ENCODE results near the gene IMPACT. TPM values are rescaled to one million over a fixed set of nuclear protein-coding genes. Genes with fewer than 3 reads are reported as not detected.
A peak's percentile ranks its signal among the peaks of the same experiment; 100 is the strongest.

Gene IMPACT, protein sequence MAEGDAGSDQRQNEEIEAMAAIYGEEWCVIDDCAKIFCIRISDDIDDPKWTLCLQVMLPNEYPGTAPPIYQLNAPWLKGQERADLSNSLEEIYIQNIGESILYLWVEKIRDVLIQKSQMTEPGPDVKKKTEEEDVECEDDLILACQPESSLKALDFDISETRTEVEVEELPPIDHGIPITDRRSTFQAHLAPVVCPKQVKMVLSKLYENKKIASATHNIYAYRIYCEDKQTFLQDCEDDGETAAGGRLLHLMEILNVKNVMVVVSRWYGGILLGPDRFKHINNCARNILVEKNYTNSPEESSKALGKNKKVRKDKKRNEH
- 10 to 100 TPM; 19.4 to 19.9 TPM for total RNA-seq

DNA sequence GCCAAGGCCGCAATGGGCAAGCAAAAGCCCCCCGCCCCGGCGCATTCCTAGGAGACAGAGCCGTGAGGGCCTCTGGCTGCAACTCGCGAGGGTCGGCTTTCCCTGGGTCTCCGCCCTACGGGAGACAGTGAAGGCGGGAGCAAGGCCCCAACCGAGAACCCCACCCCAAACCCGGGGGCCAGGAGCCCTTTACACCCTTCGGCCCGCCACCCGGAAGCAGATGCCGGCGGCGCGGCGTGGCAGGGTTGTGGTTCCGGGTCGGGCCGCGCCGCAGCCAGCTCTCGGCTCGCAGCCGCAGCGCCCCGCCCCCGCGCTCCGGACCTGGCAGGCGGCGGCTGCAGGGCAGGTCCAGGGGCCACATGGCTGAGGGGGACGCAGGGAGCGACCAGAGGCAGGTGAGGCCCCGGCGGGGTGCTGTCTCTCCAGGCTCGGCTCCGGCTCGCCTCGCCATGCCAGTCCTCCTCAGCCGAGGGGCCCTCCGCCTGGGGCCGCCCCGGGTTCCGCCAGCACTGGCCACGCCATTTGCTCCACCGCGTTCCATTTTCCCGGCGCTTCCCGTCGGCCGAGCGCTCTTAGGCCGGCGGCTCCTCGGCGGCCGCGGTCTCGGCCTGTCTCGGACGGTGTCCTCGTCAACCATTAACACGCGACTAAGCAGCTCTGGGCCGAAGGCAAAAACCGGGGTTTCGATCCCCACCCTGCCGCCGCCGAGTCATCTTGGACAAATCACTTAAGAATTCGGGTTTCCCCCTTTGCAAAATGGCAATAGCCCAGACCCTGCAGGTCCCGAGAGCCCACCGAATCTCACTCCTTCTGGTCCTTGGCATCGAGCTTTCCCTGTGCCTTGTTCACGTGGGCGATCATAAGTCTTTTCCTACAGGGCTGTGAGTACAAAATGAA lies at the start of gene IMPACT:
Gene IMPACT (plus strand): TSS at position 273 of the 897 bp plus-strand sequence. CDS start 87 bp downstream, at position 360.
- H3K27ac Mint-ChIP-seq: peak within 1 kb of the TSS; percentile 78
- intact Hi-C loops (cut with micrococcal nuclease): loop anchor here (1.0 to 2.0 kb wide), 2 partner anchors 29 to 58 kb away; partner anchors contain the start of gene OSBPL1A
- DNase-seq: peak; percentile 75
- peaks cover 18% of the 10 kb centered on the region for H3K36me3 Mint-ChIP-seq (ENCODE audit: low read depth)
- H3K4me1 Mint-ChIP-seq (ENCODE audit: low read depth): peaks cover 22% of the 10 kb centered on the region
- peak within 1 kb of the TSS; percentile 91 for H3K4me3 Mint-ChIP-seq
- H3K27me3 Mint-ChIP-seq (ENCODE audit: low read depth): peaks cover 17% of the 10 kb centered on the region
- H3K9me3 Mint-ChIP-seq: peaks cover 3% of the 10 kb centered on the region
- CTCF ChIA-PET: interaction anchor here (0.6 to 1.4 kb wide), 2 partner anchors 34 to 62 kb away, joined by 3 read pairs; partner anchors contain the start of gene HRH4

DNA sequence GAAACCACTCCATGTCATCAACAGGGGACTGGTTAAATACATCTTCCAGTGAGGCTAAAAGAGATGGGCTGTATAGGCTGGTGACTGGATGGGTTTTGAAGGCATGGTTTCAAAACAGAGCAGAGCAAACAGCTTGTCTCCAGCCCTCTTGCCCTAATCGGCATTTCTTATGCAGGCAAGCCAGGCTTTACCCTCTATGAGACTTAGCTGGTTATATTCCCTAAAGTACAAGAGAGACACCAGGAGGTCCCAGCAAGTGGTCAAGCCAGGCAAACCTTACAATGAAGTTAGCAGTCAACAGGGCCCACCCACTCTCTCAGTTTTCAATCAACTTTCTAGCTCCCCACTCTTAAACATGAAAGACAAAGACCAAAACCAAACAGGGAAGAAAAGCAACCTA lies 47.9 kb upstream of the IMPACT start:
- CTCF ChIA-PET: interaction anchor here (2.0 kb wide), 1 partner anchor 11 kb away, joined by 5 read pairs; no protein-coding TSS in a partner anchor
- Mint-ChIP-seq H3K4me1 (ENCODE audit: low read depth) (peaks cover 7% of the 10 kb centered on the region), H3K36me3 (ENCODE audit: low read depth) (no peaks in the 10 kb centered on the region), H3K9me3 (no peaks in the 10 kb centered on the region), H3K27me3 (ENCODE audit: low read depth) (no peaks in the 10 kb centered on the region), H3K27ac (no peak overlapping the region), H3K4me3 (no peak overlapping the region)
- DNase-seq: no peak
- intact Hi-C loops (cut with micrococcal nuclease): no loop called here

DNA sequence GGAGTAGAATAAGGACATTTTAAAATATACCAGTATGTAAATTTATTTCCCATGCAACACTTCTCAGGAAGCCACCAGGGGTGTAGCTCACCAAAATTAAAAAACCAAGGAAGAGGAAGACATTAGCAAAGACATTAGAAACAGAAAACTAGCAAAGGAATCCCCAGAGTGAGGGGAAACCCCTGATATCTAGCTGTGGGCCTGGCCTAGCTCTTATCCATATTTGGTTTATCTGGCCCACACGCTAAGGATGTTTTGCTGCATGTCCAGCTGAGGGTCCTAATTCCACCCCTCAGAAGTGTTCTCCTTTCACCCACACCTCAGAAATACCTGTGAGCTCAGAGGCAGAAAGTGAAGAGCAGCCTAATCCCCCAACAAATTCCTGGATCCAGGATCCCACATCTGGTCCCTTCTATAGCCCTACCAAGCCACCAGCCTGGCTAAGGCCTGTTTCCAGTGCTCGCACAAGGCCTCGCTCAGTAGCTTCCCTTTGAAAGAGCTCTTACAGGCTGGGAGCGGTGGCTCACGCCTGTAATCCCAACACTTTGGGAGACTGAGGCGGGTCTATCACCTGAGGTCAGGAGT lies 46.2 kb upstream of the IMPACT start:
- intact Hi-C loops (cut with micrococcal nuclease): no loop called here
- H3K9me3 Mint-ChIP-seq: no peaks in the 10 kb centered on the region
- CTCF ChIA-PET: interaction anchor here (0.7 to 2.0 kb wide), 4 partner anchors 11 to 109 kb away, joined by 3 to 5 read pairs (median 3); no protein-coding TSS in a partner anchor
- H3K27ac Mint-ChIP-seq: no peak overlapping the region
- no peak for DNase-seq
- no peak overlapping the region for H3K4me3 Mint-ChIP-seq
- H3K27me3 Mint-ChIP-seq (ENCODE audit: low read depth): no peaks in the 10 kb centered on the region
- H3K4me1 Mint-ChIP-seq (ENCODE audit: low read depth): peaks cover 7% of the 10 kb centered on the region
- H3K36me3 Mint-ChIP-seq (ENCODE audit: low read depth): peaks cover 3% of the 10 kb centered on the region

DNA sequence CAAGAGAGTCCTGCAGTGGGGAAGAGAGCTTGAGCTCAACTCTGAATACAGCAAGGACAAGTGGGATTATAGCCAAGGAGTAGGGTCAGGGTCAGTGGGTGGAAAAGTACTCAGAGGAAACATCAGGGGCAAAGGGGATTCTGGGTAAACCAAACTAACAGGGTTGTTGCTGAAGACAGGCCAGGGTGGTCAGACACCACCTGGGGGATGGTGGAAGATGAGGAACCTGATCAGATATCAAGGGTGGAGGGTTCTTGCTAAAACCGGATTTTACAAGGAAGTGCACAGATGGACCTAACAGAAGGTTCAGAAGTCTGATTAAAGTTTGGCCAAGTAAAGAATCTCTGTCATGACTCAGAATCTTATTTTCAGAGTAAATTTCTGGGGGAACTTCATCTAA lies 45.3 kb upstream of the IMPACT start:
- no peaks in the 10 kb centered on the region for H3K9me3 Mint-ChIP-seq
- H3K4me1 Mint-ChIP-seq (ENCODE audit: low read depth): peaks cover 7% of the 10 kb centered on the region
- H3K27me3 Mint-ChIP-seq (ENCODE audit: low read depth): peaks cover 5% of the 10 kb centered on the region
- peaks cover 3% of the 10 kb centered on the region for H3K36me3 Mint-ChIP-seq (ENCODE audit: low read depth)
- intact Hi-C loops (cut with micrococcal nuclease): no loop called here
- CTCF ChIA-PET: interaction anchor here (0.5 to 1.5 kb wide), 3 partner anchors 12 to 108 kb away, joined by 3 read pairs; no protein-coding TSS in a partner anchor
- DNase-seq: no peak
- no peak overlapping the region for H3K27ac Mint-ChIP-seq
- H3K4me3 Mint-ChIP-seq: no peak overlapping the region

DNA sequence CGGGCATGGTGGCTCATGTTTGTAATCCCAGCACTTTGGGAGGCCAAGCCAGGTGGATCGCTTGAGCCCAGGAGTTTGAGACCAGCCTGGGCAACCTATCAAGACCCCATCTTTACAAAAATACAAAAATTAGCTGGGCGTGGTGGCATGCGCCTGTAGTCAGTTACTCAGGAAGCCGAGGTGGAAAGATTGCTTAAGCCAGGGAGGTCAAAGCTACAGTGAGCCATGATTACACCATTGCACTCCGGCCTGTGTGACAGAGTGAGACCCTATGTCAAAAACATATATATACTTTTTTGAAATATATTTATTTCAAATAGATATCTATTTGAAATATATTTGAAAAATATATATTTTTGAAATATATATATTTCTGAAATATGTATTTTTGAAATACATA lies 39.8 kb upstream of the IMPACT start:
- CTCF ChIA-PET: interaction anchor here (0.7 kb wide), 1 partner anchor 96 kb away, joined by 3 read pairs; no protein-coding TSS in a partner anchor
- intact Hi-C loops (cut with micrococcal nuclease): no loop called here

DNA sequence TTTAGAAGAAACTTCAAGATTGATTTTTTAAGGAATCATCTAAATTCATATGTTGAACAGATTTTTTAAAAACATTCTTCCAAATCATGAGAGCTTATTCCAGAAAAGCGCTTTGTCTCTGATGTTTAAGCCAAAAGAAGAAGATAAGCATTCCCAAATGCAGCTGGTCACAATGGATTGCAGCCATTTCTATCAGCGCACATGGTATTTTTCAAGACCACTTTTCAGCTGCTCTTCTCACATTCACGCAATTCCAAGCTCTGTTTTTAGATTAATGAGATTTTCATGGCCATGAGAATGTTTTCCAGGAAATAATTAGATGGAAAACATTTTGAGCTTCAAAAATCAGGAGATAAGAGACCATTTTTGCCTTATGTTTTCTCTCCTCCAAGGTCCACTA lies 37.5 kb upstream of the IMPACT start:
- intact Hi-C loops (cut with micrococcal nuclease): no loop called here
- Mint-ChIP-seq H3K4me1 (ENCODE audit: low read depth) (no peaks in the 10 kb centered on the region), H3K4me3 (no peak overlapping the region), H3K27ac (no peak overlapping the region), H3K36me3 (ENCODE audit: low read depth) (peaks cover 1% of the 10 kb centered on the region), H3K27me3 (ENCODE audit: low read depth) (peaks cover 10% of the 10 kb centered on the region), H3K9me3 (no peaks in the 10 kb centered on the region)
- no peak for DNase-seq
- CTCF ChIA-PET: interaction anchor here (1.5 kb wide), 1 partner anchor 98 kb away, joined by 3 read pairs; no protein-coding TSS in a partner anchor

More for the DNA sequence above, 39.8 kb upstream of the IMPACT start:
- Mint-ChIP-seq H3K9me3 (no peaks in the 10 kb centered on the region), H3K27ac (no peak overlapping the region), H3K36me3 (ENCODE audit: low read depth) (peaks cover 3% of the 10 kb centered on the region), H3K27me3 (ENCODE audit: low read depth) (peaks cover 10% of the 10 kb centered on the region), H3K4me3 (no peak overlapping the region), H3K4me1 (ENCODE audit: low read depth) (no peaks in the 10 kb centered on the region)
- no peak for DNase-seq

DNA sequence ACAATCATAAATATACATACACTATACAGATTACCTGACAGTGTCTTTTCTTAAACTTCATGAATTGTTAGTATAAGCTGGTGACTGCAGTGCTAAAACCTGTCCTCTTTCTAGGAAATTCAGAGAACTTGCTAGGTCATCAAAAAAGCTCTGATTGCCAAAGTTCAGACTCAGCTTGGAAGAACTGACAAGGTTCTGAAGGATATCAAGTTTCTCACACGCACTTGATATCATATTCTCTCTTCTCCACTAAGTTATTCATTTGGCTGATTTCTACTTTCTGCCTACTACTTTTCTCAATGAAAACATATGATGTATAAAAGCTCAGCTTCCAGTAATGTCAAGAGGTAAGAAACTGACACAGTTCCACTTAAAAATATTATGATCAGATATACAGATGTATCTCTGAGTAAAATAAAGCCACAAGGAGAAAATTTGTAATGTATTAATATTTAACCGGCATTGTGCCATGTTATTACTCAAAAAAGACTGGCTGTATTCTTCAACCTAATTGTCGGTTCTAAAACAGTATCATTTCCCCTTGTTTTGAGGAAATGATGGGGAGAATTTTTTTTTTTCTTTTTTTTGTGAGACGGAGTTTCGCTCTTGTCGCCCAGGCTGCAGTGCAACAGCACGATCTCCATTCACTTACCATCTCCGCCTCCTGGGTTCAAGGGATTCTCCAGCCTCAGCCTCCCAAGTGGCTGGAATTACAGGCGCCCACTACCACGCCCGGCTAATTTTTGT lies 31.2 kb upstream of the IMPACT start:
- H3K36me3 Mint-ChIP-seq (ENCODE audit: low read depth): no peaks in the 10 kb centered on the region
- no peak overlapping the region for H3K4me3 Mint-ChIP-seq
- CTCF ChIA-PET: no interaction called here
- no peak for DNase-seq
- peaks cover 11% of the 10 kb centered on the region for H3K27me3 Mint-ChIP-seq (ENCODE audit: low read depth)
- intact Hi-C loops (cut with micrococcal nuclease): loop anchor here (10.0 kb wide), 2 partner anchors 60 to 960 kb away; partner anchors contain the start of gene ZNF521
- H3K27ac Mint-ChIP-seq: no peak overlapping the region
- H3K4me1 Mint-ChIP-seq (ENCODE audit: low read depth): peaks cover 10% of the 10 kb centered on the region
- H3K9me3 Mint-ChIP-seq: no peaks in the 10 kb centered on the region

DNA sequence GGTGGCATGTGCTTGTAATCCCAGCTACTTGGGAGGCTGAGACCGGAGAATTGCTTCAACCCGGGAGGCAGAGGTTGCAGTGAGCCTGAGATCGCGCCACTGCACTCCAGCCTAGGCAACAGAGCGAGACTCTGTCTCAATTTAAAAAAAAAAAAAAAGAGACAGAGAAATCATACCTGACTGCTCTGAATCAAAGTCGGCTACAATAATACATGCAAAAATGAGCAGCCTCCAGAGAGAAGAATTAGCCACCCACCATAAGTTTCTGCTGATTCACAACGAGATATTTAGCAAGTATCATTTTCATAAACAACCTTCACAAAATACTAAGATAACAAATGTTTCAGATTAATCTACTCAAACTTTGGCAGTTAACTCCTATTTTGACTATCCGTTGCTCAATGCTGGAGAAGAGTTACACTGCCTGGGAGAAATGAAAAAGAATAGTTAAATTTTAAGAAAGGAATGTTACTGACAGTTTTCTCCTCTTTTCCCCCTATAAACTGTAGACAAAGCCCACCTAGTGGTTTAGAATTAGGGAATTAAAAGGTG lies 30.3 kb upstream of the IMPACT start:
- no peak overlapping the region for H3K4me3 Mint-ChIP-seq
- no peaks in the 10 kb centered on the region for H3K36me3 Mint-ChIP-seq (ENCODE audit: low read depth)
- H3K27ac Mint-ChIP-seq: no peak overlapping the region
- peaks cover 11% of the 10 kb centered on the region for H3K27me3 Mint-ChIP-seq (ENCODE audit: low read depth)
- DNase-seq: no peak
- intact Hi-C loops (cut with micrococcal nuclease): loop anchor here (10.0 kb wide), 2 partner anchors 59 to 959 kb away; partner anchors contain the start of gene ZNF521
- H3K4me1 Mint-ChIP-seq (ENCODE audit: low read depth): peaks cover 17% of the 10 kb centered on the region
- H3K9me3 Mint-ChIP-seq: no peaks in the 10 kb centered on the region
- CTCF ChIA-PET: interaction anchor here (1.5 to 2.2 kb wide), 4 partner anchors 26 to 92 kb away, joined by 4 to 9 read pairs (median 6); no protein-coding TSS in a partner anchor

DNA sequence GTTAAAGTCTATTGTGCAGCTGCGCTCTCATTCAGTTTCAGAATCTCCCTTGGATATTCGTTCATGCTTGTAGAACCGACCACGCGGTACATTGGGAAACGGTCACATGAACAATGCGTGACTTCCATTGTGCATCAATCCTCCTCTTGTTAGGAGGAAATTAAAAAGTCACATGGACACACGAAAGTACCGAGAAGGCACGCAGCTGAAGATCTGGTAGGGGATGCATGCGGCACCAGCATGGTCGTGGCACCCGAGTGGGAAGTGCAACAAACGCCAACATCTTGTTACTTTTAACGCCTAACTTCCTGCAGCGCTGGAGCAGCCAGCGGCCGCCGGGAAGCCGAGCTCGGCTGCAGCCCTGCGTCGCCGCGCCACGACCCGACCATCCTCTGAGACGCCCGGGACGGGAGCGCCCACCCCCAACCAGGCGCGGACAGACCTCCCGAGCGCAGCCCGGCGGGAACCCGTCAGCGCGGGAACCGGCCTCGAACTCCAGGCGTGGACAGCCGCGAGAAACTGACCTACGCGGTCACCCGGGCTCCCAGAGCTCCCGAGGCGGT lies 29.3 kb upstream of the IMPACT start:
- intact Hi-C loops (cut with micrococcal nuclease): loop anchor here (1.0 to 10.0 kb wide), 6 partner anchors 29 to 958 kb away; partner anchors contain the start of genes IMPACT, RMC1 and ZNF521
- Mint-ChIP-seq H3K27me3 (ENCODE audit: low read depth) (peaks cover 14% of the 10 kb centered on the region), H3K9me3 (no peaks in the 10 kb centered on the region), H3K4me1 (ENCODE audit: low read depth) (peaks cover 18% of the 10 kb centered on the region), H3K27ac (no peak overlapping the region), H3K4me3 (peak overlapping the region; percentile 76), H3K36me3 (ENCODE audit: low read depth) (no peaks in the 10 kb centered on the region)
- CTCF ChIA-PET: interaction anchor here (1.1 to 2.2 kb wide), 6 partner anchors 27 to 91 kb away, joined by 3 to 9 read pairs (median 4); no protein-coding TSS in a partner anchor
- peak; percentile 37 for DNase-seq

DNA sequence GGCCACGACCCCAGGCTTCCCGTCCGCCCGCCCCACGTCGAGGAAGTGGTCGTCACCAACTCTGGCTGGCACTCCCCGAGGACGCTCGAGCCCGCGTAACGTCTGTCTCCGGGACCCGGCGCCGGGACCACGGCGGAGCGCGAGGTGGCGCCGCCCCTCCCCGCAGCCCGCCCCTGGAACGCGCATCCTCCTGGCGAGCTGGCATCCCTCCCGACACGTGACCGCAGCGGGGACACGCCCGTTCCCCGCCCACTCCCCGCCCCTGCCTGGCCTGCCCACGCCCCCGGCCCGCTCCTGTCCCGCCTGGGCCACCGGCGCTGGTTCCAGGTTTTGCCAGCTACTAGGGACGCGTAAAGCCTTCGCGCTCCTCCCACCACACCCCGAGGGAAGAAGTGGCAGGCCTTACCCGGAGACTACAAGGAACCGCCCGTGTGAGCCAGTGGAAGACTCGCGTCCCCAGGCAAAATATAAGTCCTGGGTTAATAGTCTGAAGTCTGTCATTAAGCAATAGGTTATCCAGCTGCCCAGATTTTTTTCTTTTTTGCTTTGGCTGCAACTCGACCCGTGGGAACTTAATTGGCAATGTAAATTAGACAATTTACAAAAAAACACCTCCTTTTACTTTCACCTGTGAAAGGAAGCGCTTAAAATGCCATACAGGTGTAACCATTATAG lies 28.6 kb upstream of the IMPACT start, which contains the start of gene OSBPL1A:
Gene OSBPL1A (minus strand): TSS at position 131 of the 675 bp plus-strand sequence. CDS start 20,291 bp downstream, outside the sequence.
- H3K36me3 Mint-ChIP-seq (ENCODE audit: low read depth): no peaks in the 10 kb centered on the region
- peak; percentile 88 for DNase-seq
- H3K27me3 Mint-ChIP-seq (ENCODE audit: low read depth): peaks cover 15% of the 10 kb centered on the region
- H3K4me1 Mint-ChIP-seq (ENCODE audit: low read depth): peaks cover 18% of the 10 kb centered on the region
- H3K9me3 Mint-ChIP-seq: no peaks in the 10 kb centered on the region
- H3K4me3 Mint-ChIP-seq: peak within 1 kb of the TSS; percentile 76
- H3K27ac Mint-ChIP-seq: no peak within 1 kb of the TSS
- CTCF ChIA-PET: interaction anchor here (0.8 to 2.2 kb wide), 8 partner anchors 28 to 91 kb away, joined by 3 to 9 read pairs (median 4); no protein-coding TSS in a partner anchor
- intact Hi-C loops (cut with micrococcal nuclease): loop anchor here (1.0 to 10.0 kb wide), 7 partner anchors 15 to 957 kb away; partner anchors contain the start of genes IMPACT, RMC1 and ZNF521

All from activated naive CD4-positive, alpha-beta T cell treated with anti-CD3 and anti-CD28 coated beads for 36 hours (primary cell).